Panc1 (cell line): ENCODE measurements around the gene RNF213.

ENCODE experiments used
- CTCF ChIP-seq: fragments of 450-650 bp; IDR thresholded peaks from 2 replicates; pipeline ENCODE4 v1.5.1; 2017; ENCODE audit warnings: mild to moderate bottlenecking
- POLR2AphosphoS5 ChIP-seq: IDR thresholded peaks from 2 replicates; pipeline ENCODE4 v1.6.1; 2012; ENCODE audit warnings: mild to moderate bottlenecking, low read depth, low read length, moderate library complexity
- REST ChIP-seq, 2 experiments: IDR thresholded peaks; 2 replicates each; pipeline ENCODE4 v1.6.1; 2011 to 2012; ENCODE audit warnings: low read depth in 2 of 2, control low read depth in 1 of 2, low read length in 1 of 2, mild to moderate bottlenecking in 1 of 2, moderate library complexity in 1 of 2; ENCODE audit not compliant: insufficient read depth in 1 of 2
- SIN3A ChIP-seq: IDR thresholded peaks from 2 replicates; pipeline ENCODE4 v1.6.1; 2012; ENCODE audit warnings: low read depth, mild to moderate bottlenecking, low read length, moderate library complexity, borderline replicate concordance; ENCODE audit not compliant: insufficient read depth
- TCF7L2 ChIP-seq: IDR thresholded peaks from 2 replicates; pipeline ENCODE4 v1.6.1; 2011; ENCODE audit warnings: mild to moderate bottlenecking, low read depth, low read length, inconsistent platforms

GRCh38 chr17:80297996-80298560 is 37.4 kb downstream of the RNF213 start:
- TF ChIP-seq CTCF (no peak), POLR2AphosphoS5 (no peak), SIN3A (no peak), TCF7L2 (no peak), REST (IDR thresholded peaks at IDR 0.05; ENCODE audit: insufficient read depth in 1 of 2, low read depth in 2 of 2, low read length in 1 of 2) (no peak)
